OCI-LY7 (cell line): ENCODE data around the gene P4HTM. TPM values are rescaled to one million over a fixed set of nuclear protein-coding genes. Genes with fewer than 3 reads are reported as not detected.
A peak's percentile ranks its signal among the peaks of the same experiment; 100 is the strongest.

ENCODE experiments used
- BruUV-seq: library from RNA; stranded (reverse); fragments of 400-500 nt; replicated peaks from 2 replicates; lab custom pipeline; 2021; lab: Mats Ljungman, UMichigan
- CTCF ChIA-PET: fragments of 300-600 bp; sonication (Branson Sonifier 250); formaldehyde crosslinking; loops from one replicate; lab custom pipeline; 2022; ENCODE audit warnings: antibody characterized with exemption; ENCODE audit not compliant: unreplicated experiment; lab: Charles Lee
- POLR2A ChIA-PET: fragments of 300-600 bp; sonication (Branson Sonifier 250); formaldehyde crosslinking; loops from one replicate; lab custom pipeline; 2022; ENCODE audit warnings: antibody characterized with exemption; lab: Charles Lee
- DNase-seq: peaks from one replicate; pipeline ENCODE4 v3.0.0-alpha.2; 2015; ENCODE audit warnings: low spot score
- H2AFZ ChIP-seq: fragments of 200-600 bp; sonication (generic), shearing (Covaris generic); 2 replicates; pipeline ENCODE4 v1.6.1; 2014; ENCODE audit warnings: mild to moderate bottlenecking, antibody characterized with exemption, low read length, moderate library complexity
- H3K27ac ChIP-seq: fragments of 200-600 bp; sonication (generic); 2 replicates; pipeline ENCODE4 v1.5.1; 2014; ENCODE audit warnings: mixed run types, low read depth, mild to moderate bottlenecking, moderate library complexity, low read length, inconsistent platforms; ENCODE audit not compliant: poor library complexity, severe bottlenecking
- H3K36me3 ChIP-seq: fragments of 200-600 bp; sonication (generic); 2 replicates; pipeline ENCODE4 v1.6.1; 2014; ENCODE audit warnings: mild to moderate bottlenecking, antibody characterized with exemption, low read length, moderate library complexity, mixed read lengths; ENCODE audit not compliant: insufficient read depth
- H3K4me1 ChIP-seq: fragments of 200-600 bp; sonication (generic); 2 replicates; pipeline ENCODE4 v1.5.1; 2014; ENCODE audit warnings: mild to moderate bottlenecking, low read length; ENCODE audit not compliant: insufficient read depth, poor library complexity, severe bottlenecking
- H3K4me2 ChIP-seq: fragments of 200-600 bp; sonication (generic); 2 replicates; pipeline ENCODE4 v1.6.1; 2014; ENCODE audit warnings: mild to moderate bottlenecking, low read length
- H3K4me3 ChIP-seq: fragments of 200-600 bp; sonication (generic); 2 replicates; pipeline ENCODE4 v1.5.1; 2014; ENCODE audit warnings: mild to moderate bottlenecking, low read depth, low read length; ENCODE audit not compliant: poor library complexity, severe bottlenecking
- H3K79me2 ChIP-seq: fragments of 200-600 bp; sonication (generic); 2 replicates; pipeline ENCODE4 v1.6.1; 2016; ENCODE audit warnings: low read depth, mild to moderate bottlenecking, low read length, moderate library complexity, mixed read lengths; ENCODE audit not compliant: insufficient read depth
- H3K9me2 ChIP-seq: fragments of 200-600 bp; sonication (generic); 2 replicates; pipeline ENCODE4 v1.6.1; 2016; ENCODE audit warnings: mild to moderate bottlenecking, low read length, mixed read lengths; ENCODE audit not compliant: insufficient read depth
- H3K9me3 ChIP-seq: fragments of 200-600 bp; sonication (generic); 2 replicates; pipeline ENCODE4 v1.6.1; 2014; ENCODE audit warnings: mild to moderate bottlenecking, mixed run types, low read length, mixed read lengths
- H4K20me1 ChIP-seq: fragments of 200-600 bp; sonication (generic); 2 replicates; pipeline ENCODE4 v1.6.1; 2014; ENCODE audit warnings: mild to moderate bottlenecking, antibody characterized with exemption, low read length, moderate library complexity, mixed read lengths; ENCODE audit not compliant: insufficient read depth
- EZH2phosphoT487 ChIP-seq: fragments of 200-600 bp; sonication (generic); IDR thresholded peaks from 2 replicates; pipeline ENCODE4 v1.6.1; 2018; ENCODE audit warnings: low read depth, borderline replicate concordance, mild to moderate bottlenecking, mixed run types, antibody characterized with exemption, low read length, moderate library complexity, mixed read lengths
- intact Hi-C: fragments of 100-400 bp; cut with micrococcal nuclease; formaldehyde crosslinking; loops from one replicate; pipeline ENCODE4 v1.10.0; 2022; ENCODE audit not compliant: unreplicated experiment
- total RNA-seq, 2 experiments: library from RNA; depleted of rRNA in 1 of 2; stranded (reverse); fragments of >200 nt in 1 of 2; shearing (Covaris generic) in 1 of 2; gene quantifications; 2 replicates each; pipeline ENCODE4 v1.2.3, GENCODE V29; 2014 to 2022
- TF ChIP-seq, protein P1 (sequence below): fragments of 200-600 bp; sonication (generic); conservative IDR thresholded peaks from 2 replicates; pipeline ENCODE4 v1.5.1; 2014; ENCODE audit warnings: mild to moderate bottlenecking, antibody characterized with exemption, low read length, moderate library complexity, mixed read lengths

Gene P4HTM
- total RNA-seq, 2 experiments from 2014 or later, result 36.9 to 45.3 TPM

DNA sequence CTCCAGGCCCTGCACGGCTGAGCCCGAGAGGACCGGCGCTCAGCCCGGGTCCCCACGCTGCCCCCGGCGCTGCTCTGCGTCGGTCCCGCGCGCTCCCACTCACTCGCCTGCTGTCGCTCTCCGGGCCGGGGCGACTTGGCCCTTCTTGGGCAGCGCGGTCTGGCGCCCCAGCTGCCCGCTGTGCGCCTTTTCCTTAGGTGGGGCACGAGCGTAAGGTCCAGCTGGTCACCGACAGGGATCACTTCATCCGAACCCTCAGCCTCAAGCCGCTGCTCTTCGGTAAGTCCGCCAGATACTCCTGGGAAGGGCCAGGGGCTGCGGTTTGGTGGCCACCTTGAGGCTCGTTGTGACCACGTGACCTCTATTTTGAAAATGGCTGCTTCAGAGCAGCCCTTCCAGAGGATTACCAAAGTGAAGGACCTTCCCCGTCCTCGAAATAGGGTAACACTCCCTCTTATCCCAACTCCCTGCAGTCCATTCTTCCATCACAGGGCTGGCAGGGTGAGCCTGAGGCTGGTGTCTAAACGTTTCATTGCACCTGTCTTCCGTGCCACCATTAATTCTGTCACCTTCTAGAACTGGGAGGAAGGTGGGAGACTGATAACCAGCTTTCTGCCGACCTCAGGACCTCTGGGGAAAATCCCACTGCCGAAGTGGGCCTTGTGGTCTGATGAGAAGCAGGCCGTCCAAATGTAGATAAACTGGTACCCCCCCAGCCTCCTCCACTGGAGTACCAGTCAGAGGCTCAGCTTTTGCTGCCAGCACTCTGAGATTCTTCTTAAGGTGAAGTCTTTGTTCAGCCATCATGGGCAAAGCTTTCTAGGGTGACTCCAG is 812 bp downstream of the P4HTM start:
- H3K36me3 ChIP-seq, result peaks cover 1% of the 10 kb centered on the region; the same call in 1 of the 2 replicates
- POLR2A ChIA-PET, result interaction anchor here (0.6 to 2.0 kb wide), 6 partner anchors 16 to 151 kb away, joined by 3 to 7 read pairs (median 4); partner anchors contain the start of genes DALRD3, NDUFAF3 and WDR6
- H4K20me1 ChIP-seq, result no peaks in the 10 kb centered on the region
- H3K9me2 ChIP-seq, result no peaks in the 10 kb centered on the region
- peaks cover 27% of the 10 kb centered on the region for H3K4me1 ChIP-seq
- H3K9me3 ChIP-seq, result no peaks in the 10 kb centered on the region
- CTCF ChIA-PET, result interaction anchor here (1.1 kb wide), 1 partner anchor 16 kb away, joined by 9 read pairs; the partner anchor contains the start of gene WDR6
- H3K27ac ChIP-seq, result peak overlapping the region; percentile 46
- TF ChIP-seq EZH2phosphoT487, result no peak
- TF ChIP-seq, protein P1, sequence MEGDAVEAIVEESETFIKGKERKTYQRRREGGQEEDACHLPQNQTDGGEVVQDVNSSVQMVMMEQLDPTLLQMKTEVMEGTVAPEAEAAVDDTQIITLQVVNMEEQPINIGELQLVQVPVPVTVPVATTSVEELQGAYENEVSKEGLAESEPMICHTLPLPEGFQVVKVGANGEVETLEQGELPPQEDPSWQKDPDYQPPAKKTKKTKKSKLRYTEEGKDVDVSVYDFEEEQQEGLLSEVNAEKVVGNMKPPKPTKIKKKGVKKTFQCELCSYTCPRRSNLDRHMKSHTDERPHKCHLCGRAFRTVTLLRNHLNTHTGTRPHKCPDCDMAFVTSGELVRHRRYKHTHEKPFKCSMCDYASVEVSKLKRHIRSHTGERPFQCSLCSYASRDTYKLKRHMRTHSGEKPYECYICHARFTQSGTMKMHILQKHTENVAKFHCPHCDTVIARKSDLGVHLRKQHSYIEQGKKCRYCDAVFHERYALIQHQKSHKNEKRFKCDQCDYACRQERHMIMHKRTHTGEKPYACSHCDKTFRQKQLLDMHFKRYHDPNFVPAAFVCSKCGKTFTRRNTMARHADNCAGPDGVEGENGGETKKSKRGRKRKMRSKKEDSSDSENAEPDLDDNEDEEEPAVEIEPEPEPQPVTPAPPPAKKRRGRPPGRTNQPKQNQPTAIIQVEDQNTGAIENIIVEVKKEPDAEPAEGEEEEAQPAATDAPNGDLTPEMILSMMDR, result no peak
- peak overlapping the region; percentile 97 for H3K4me2 ChIP-seq
- intact Hi-C loops, result loop anchor here (2.0 kb wide), 1 partner anchor 16 kb away; the partner anchor contains the start of gene WDR6
- peak; percentile 37 for DNase-seq
- no TSS peak for BruUV-seq
- H2AFZ ChIP-seq, result peak overlapping the region; percentile 83
- H3K4me3 ChIP-seq, result peak overlapping the region; percentile 84
- H3K79me2 ChIP-seq, result no peaks in the 10 kb centered on the region; the same call in 1 of the 2 replicates

DNA sequence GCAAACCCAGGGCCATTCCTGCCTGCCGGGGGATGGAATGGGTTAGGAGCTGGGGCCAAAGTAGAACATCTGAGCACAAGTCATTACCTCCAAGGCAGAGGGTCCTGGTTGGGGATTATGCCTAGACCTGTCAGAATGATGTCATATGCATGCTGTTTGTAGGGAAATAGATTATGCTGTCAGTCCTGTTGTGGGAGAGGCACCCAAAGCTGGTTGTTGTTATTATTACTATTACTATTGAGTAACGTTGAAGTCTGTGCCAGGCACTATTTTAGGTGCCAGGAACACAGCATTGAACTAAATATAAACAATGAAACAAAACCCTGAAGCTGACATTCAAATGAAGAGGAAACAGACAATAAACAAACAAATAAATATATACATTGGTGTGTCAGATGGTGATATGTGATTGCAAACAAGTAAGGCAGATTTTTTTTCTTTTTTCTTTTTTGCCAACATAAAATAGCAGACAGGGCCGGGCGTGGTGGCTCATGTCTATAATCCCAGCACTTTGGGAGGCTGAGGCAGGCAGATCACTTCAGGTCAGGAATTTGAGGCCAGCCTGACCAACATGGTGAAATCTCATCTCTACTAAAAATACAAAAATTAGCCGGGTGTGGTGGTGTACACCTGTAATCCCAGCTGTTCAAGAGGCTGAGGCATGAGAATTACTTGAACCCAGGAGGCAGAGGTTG is 2.0 kb downstream of the P4HTM start:
- H3K9me2 ChIP-seq, result no peaks in the 10 kb centered on the region
- peaks cover 27% of the 10 kb centered on the region for H3K4me1 ChIP-seq
- ChIA-PET POLR2A (interaction anchor here (0.6 to 2.0 kb wide), 6 partner anchors 15 to 437 kb away, joined by 3 to 7 read pairs (median 4); partner anchors contain the start of genes DALRD3, NDUFAF3 and WDR6), CTCF (interaction anchor here (1.1 kb wide), 1 partner anchor 15 kb away, joined by 9 read pairs; the partner anchor contains the start of gene WDR6)
- intact Hi-C loops, result loop anchor here (2.0 kb wide), 1 partner anchor 15 kb away; the partner anchor contains the start of gene WDR6
- no peak overlapping the region for H2AFZ ChIP-seq
- peak overlapping the region; percentile 84 for H3K4me3 ChIP-seq
- no peaks in the 10 kb centered on the region for H4K20me1 ChIP-seq
- H3K4me2 ChIP-seq, result peak overlapping the region; percentile 97
- H3K9me3 ChIP-seq, result no peaks in the 10 kb centered on the region
- H3K36me3 ChIP-seq, result no peaks in the 10 kb centered on the region
- H3K79me2 ChIP-seq, result no peaks in the 10 kb centered on the region; the same call in 1 of the 2 replicates
- TF ChIP-seq, protein P1, result no peak
- TF ChIP-seq EZH2phosphoT487, result no peak
- H3K27ac ChIP-seq, result no peak overlapping the region
- no peak for DNase-seq
- TSS peak; percentile 62 for BruUV-seq
